H1 (cell line): Measurements from ENCODE around the gene STEAP3. TPM values are rescaled to one million over a fixed set of nuclear protein-coding genes. Genes with fewer than 3 reads are reported as not detected.

Source experiments
- EZH2 ChIP-seq: fragments of 200-600 bp; sonication (generic); IDR thresholded peaks from 2 replicates; pipeline ENCODE4 v1.7.1; 2012; ENCODE audit warnings: low read depth, mild to moderate bottlenecking, moderate library complexity, low read length, inconsistent platforms; ENCODE audit not compliant: severe bottlenecking
- KDM4A ChIP-seq: IDR thresholded peaks from one replicate; pipeline ENCODE4 v1.7.1; 2012; ENCODE audit warnings: low read depth, mild to moderate bottlenecking, moderate library complexity, low read length, inconsistent platforms; ENCODE audit not compliant: severe bottlenecking
- SRF ChIP-seq: IDR thresholded peaks from 2 replicates; pipeline ENCODE4 v1.6.1; 2011; ENCODE audit warnings: mild to moderate bottlenecking, low read depth, low read length, moderate library complexity
- SUZ12 ChIP-seq: fragments of 200-600 bp; sonication (generic); IDR thresholded peaks from 2 replicates; pipeline ENCODE4 v1.6.1; 2012; ENCODE audit warnings: mild to moderate bottlenecking, inconsistent platforms, low read length, moderate library complexity, mixed read lengths
- polyA plus RNA-seq, 7 experiments: library from polyadenylated mRNA; depleted of rRNA in 3 of 7; stranded (reverse) in 5 of 7; unstranded in 2 of 7; fragments of >200 nt in 5 of 7; fragments of 200-250 nt in 2 of 7; gene quantifications; 1 replicate in 5 of 7; 2 replicates in 1 of 7; 4 replicates in 1 of 7; pipeline versions ENCODE4 v1.2.1 to v1.2.3, GENCODE V29; 2011 to 2013; ENCODE audit warnings: missing spikeins in 2 of 7, mixed read lengths in 2 of 7
- total RNA-seq: library from RNA; stranded (reverse); fragmentation: NEBNext Ultra II Directional; extraction: Animal tissue kit (Norgen Biotek cat#: 25700); gene quantifications from 2 replicates; pipeline ENCODE4 v1.2.1, GENCODE V29; 2021

Gene STEAP3
- total and polyA plus RNA-seq, 2 of the 8 experiments (the other 6 are each of a cell fraction or from before 2014, with no cell fraction given), result 21.7 to 27.9 TPM

DNA sequence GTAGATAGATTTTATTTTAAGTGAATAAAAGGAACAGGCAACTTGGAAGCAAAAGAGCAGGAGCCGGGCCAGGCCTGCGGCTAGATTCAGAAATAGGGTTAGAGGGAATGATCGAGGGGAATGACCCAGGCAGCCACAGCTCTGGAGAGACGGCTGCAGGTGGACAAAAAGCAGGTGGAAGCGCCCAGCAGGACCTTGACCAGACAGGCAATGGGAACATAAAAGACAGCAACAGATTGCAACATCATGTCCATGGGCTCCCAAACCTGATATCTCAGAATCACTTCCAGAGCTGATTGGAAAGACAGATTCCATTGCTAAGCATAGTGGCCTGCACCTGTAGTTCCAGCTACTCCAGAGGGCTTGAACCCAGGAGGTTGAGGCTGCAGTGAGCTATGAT, 28.6 kb upstream of the STEAP3 start (continued):
- TF ChIP-seq SRF (no peak), KDM4A (no peak), SUZ12 (no peak), EZH2 (no peak)
- TF ChIP-seq, all 59 proteins: peak for 0
